GM21528 (cell line): ENCODE measurements around the gene FAM174A.

Experiments used
- ATAC-seq: cut with Tn5 transposase; IDR thresholded peaks from one replicate; pipeline ENCODE4 v1.9.1; 2021; ENCODE audit warnings: mild to moderate bottlenecking, moderate library complexity; ENCODE audit not compliant: unreplicated experiment, low FRiP score

The FAM174A gene

DNA sequence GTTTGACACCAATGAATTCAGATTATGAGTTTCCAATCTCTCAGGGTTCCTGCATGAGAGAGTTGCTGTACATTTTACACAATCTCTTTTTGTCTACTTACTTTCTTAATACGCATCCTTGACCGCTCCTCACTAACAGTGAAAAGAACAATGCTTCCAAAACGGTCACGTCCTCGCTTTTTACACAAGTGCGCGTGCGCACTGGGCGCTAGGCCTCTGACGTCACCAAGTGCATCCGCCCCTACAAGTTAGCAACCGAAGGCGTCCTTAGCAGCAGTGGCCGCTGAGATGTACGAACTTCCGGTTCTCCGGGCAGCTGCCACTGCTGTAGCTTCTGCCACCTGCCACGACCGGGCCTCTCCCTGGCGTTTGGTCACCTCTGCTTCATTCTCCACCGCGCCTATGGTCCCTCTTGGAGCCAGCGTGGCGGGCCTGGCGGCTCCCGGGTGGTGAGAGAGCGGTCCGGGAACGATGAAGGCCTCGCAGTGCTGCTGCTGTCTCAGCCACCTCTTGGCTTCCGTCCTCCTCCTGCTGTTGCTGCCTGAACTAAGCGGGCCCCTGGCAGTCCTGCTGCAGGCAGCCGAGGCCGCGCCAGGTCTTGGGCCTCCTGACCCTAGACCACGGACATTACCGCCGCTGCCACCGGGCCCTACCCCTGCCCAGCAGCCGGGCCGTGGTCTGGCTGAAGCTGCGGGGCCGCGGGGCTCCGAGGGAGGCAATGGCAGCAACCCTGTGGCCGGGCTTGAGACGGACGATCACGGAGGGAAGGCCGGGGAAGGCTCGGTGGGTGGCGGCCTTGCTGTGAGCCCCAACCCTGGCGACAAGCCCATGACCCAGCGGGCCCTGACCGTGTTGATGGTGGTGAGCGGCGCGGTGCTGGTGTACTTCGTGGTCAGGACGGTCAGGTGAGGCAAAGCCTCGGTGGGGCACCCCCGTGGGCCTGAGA is at the start of gene FAM174A:
Gene FAM174A, plus strand, starts transcription at position 315 of the 946 bp plus-strand sequence. Its CDS starts 157 bp downstream, at position 472.
- peak; percentile 99 for ATAC-seq

DNA sequence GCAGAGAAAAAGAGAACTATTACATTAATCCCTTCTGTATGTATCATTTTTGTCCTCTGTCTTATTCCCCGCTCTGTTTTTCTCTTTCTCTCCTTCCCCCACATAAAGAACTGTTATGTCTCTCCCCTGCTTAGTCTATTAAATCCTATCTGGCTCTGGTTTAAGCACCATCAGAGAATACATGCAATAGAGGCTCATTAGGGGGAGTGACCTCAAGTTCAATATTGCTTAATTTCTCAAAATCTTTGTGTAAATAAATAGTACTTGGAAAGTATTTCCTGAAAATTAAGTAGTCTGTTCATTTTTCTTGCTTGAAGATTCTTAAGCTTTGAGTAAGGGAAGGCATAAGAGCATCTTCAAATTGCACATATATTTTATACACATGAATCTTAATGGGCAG is 41.2 kb upstream of the FAM174A start:
- ATAC-seq, result no peak

DNA sequence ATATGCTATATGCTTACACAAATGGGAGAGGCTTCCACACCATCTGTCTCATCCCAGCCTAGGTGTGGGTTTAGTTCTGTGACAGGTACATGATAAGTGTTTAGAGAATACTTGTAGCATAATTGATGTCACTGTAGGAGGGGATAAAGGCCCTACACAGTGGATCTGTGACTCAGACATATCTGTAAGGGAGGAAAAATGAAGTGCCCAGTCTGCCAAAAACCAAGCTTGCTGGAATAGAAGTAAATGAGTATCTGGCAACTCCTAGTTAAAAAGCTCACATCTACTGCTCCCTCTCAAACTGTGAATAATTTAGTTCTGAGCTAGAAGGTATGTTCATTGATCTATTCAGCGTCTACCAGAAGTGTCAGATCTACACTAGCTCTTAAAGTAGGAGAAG is 38.9 kb upstream of the FAM174A start:
- no peak for ATAC-seq

DNA sequence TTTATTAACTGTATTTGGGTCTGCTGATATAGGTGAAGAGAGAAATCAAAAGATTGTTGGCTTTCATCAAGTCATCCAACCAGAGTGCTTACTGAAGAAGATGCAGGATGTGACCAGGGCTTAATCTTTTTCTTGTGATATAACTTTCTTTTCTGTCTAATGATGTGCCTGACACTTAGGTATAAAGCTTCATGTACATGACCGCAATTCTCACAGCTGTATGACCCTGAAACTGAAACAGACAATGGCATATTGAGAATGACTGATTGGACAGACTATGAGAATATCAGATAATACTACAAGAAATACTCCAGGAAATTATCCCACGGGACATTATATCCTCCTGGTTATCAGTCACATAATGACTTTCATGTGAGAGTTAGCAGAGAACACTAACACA is 32.5 kb upstream of the FAM174A start:
- no peak for ATAC-seq

DNA sequence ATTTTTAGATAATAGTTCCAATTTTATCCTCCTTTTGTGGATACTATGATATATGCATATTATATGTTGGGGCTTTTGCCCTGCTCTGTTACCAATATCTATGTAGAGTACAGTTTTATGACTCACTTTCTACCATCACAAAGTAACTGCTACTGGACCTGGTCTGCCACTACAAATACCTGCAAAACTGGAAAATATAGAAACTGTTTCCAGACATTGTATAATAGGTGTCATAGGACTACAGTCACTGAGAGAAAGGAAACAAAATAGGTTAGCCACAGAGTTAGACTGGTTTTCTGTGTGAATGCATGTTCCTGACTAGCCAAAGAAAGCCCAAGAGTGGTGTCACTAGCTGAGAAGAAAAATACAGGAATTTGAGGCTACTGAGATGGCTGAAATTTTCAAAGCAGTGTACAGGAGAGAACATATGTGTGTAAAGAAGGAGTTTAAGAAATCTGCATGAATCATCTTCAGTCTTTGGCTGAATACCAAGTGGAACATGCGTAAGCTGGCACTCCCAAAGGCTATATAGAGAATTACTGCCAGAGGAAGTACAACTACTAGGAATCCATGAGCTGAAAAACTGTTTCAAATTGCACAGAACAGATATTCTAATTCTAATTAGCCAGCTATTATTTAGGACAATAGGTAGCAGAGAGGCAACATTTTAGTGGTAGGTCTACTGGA is 29.0 kb upstream of the FAM174A start:
- no peak for ATAC-seq

DNA sequence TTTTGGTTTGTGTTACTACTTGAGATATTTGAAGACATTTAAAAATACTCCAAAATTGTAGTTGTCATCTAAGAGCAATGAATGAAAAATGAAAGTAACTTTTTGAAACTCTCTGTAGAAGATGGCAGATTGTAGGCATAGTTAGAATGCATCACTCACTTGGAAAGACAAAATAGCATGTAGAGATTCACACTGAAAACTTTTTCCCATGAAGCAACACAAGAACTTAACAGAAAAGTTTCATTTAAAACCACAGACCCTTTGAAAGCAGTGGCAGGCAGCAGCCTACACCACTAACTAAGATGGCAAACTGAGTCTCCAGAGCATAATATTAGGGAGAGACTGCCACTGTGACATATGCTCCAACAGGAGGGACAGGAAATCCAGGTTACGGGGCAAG is 18.9 kb upstream of the FAM174A start:
- peak; percentile 60 for ATAC-seq

DNA sequence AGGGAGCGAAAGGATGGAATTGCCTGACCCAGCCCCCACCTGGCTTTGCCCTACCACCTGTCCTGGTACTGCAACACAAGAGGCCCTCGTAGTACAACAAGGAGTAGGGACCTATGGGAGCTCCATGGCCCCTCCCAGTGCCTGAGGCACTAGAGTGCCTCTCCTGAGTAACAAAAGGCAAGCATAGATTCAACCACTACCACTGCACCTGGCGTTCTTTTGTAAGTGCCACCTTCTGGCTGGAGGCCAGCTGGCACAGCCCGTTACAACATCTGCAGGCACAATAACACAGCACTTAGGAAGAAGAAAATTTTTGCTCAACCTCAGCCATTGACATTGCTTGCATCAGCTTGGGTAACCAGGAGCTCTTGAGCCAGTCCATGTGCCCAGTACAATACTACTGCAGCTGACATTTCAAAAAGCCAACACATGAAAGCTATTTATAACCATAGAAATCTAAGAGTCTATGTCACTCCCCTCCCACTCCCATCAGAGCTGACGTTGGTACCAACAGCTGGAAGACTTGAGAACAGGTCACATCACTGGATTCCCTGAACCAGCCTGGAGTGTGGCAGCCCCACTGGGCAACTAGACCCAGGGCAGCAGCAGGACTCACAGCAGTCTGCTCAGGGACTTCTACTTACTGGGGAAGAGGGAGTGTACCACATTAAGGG is 17.7 kb upstream of the FAM174A start:
- no peak for ATAC-seq

DNA sequence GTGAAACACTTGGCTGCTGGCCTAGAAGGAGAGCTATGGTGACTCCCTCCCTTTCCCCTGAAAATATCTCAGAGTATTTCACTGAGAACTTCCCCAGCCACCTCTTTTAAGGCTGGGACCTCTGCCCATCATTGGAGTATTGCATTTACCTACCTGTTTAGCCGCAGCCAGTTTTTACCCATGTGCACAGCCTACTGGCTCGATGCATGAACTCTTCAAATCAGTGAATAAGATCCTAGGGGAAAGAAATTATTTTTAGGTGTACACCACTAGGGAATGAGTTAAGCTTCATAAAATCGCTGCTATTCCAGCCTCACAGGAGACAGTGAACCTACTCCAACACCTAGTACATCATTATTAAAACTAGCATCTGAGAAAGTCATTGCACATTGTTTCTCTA is 16.8 kb upstream of the FAM174A start:
- no peak for ATAC-seq

DNA sequence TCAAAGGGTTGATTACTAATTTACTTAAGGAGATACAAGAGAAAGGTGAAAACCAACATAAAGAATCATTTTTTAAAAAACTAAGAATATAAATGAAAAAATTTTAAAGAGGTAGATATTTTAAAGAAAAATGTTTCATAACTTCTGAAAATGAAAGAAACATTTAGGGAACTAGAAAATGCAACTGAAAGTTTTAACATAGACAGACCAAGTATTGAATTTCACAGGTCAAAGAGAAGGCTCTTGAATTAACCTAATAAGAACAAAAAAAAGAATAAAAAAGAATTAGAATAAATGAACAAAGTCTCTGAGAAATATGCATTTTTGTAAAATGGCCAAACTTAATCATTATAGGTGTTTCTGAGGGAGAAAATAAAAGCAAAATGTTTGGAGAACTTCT is 16.1 kb upstream of the FAM174A start:
- peak; percentile 59 for ATAC-seq

DNA sequence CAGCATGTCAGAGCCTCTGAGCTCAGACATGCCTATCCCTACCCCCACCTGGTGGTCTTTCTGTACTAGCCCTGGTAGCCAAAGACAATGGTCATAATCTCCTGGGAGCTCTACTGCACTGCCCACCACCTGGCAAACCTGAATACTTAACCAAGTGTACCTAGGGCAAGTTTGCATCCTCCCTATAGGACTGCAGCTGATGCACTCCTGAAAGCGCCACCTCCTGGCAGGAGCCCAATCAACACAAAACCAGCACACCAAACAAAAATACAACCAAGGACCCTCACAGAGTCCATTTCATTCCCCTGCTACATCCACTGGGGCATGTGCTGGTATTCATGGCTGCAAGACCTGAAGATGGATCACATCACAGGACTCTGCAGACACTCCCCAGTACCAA is 14.8 kb upstream of the FAM174A start:
- ATAC-seq, result no peak

DNA sequence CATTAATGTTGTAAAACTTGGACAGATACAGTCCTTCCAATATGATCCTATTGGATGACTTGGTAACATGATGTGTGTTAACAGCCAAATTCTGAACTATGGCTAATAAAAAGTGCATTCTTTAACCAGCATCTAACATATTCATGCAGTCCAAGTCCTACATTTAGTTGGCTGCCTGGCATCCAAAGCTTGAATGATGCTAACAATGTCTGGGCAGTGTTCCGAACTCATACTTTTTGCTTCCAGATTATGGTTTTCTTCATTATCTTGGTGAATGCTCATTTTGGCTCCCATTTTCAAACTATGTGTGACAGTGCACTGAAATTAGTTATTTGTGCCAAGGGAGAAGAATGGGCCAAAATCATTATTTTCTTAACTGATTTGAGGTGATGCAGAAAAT is 2.8 kb downstream of the FAM174A start:
- ATAC-seq, result no peak

DNA sequence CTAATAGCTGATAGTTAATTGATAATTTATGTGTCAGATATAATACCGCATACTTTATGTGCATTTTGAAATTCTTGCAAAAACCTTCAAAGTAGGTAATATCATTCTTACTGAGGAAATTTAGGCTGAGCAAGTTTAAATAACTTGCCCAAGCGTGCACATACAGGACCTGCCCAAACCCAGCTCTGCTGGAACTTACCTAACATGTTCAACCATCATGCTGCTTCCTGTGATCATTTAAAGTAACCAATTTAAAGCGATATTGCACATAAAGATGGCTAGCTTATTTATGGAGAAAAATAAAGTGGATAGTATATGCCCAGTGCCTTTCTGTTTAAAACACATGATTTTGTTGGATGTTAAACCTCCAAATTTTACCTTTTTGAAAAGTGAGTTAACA is 4.3 kb downstream of the FAM174A start:
- no peak for ATAC-seq

DNA sequence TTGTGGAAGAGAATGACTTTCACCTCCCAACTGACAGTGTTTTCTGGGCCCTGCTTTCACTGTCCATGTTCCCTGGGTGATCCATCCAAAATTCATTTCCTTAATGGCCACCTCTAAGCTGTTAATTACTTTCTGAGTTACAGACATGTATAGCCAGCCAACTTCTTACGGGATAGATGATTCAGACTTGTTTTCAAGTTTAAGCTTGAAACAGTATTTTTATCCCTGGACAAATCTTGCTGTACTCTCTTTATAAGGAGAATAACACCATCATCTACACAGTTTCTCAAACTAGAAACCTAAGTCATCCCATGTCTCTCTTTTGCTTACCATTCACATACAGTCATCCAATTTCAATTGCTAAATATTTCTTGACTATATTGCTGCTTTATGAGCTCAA is 6.9 kb downstream of the FAM174A start:
- no peak for ATAC-seq

DNA sequence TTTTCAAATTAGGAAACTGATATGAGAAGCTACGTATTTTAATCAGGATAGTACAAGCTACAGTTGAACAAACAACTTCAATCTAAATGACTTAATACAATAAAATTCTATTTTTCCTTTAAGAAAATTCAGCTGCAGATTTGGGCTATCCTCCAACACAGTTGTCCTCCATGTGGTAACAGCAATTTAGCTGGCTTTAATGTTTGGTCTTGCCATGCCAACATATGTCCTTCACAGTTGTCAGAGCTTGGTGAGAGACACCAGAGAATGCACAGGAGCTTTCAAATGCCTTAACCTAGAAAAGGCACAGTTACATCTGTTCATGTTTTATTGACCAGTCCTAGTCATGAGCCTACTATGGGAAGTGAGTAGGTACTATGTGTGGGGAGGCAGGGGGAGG is 10.8 kb downstream of the FAM174A start:
- no peak for ATAC-seq

DNA sequence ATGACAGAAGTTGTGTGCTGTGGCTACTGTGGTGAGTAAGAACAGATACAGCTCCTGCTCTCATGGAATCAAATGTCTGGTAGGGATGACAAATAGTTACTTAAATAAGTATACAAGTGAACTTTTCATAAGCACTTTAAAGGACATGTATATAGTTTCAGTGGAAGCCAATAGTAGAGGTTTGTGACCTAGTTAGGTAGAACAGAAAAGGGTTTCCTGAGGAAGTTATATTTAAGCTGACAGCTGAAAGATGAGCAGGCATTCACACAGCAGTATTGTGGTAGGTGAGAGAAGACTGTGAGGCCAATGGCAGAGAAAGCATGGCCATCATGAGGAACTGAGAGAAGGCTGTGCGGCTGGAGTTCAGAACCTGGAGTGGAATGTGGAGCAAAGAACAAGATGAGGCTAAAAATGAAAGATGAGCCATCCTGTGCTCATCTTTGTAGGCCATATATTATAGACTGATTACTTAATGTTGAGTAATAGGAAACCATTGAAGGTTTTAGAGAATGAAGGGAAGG is 15.4 kb downstream of the FAM174A start:
- peak; percentile 97 for ATAC-seq

DNA sequence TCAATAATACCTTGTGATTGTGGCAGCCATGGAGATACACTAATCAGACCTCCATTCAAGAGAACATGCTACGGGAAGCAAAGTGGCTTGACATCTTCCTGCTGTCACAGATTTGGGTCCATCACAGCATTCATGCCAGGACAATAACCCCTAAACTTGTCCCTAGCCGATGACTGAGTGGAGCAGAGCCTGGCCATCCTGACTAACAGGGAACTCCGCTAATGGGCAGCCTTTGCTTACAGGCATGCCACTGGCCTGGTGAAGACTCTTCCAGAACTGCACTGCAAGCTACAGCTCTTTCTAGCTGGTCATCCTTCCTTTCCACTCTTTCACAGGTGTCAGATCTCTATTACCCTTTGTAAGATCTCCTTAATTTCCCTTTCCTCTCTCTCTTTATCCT is 16.0 kb downstream of the FAM174A start:
- ATAC-seq, result peak; percentile 10

DNA sequence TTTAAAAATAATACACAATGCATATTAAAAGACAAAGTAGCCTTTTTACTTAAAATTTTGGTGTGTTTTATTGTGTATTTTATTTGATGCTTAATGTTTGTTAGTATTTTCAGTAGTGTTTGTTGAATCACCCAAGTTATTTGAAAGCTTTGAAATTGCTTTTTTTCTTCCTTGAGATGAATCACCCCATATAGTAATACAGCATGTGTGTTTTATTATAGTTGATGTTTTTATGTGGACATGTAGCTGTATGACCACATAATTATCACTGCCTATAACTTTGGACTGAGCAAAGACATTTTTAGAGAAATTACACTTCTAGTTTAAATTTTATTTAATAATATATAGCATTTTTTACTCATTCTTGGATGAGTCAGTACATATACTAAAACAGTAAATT is 18.0 kb downstream of the FAM174A start:
- no peak for ATAC-seq

DNA sequence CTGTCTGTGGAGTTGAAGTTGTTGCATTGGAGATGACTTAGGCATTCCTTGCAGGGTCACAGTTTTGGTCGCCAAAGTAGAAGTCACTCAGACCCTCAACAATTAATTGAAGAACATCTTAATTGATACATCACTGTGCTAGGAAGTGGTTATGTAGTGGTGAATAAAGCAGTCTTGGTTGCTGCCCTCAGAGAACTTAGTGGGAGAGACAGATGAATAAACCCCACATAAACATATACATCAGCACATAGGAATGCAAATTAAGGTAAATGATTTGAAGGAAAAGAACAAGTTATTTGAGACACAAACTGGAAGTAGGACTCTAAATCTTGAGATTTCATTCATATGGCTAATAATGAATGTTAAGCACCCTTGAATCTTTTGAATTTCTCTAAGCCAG is 25.7 kb downstream of the FAM174A start:
- no peak for ATAC-seq

DNA sequence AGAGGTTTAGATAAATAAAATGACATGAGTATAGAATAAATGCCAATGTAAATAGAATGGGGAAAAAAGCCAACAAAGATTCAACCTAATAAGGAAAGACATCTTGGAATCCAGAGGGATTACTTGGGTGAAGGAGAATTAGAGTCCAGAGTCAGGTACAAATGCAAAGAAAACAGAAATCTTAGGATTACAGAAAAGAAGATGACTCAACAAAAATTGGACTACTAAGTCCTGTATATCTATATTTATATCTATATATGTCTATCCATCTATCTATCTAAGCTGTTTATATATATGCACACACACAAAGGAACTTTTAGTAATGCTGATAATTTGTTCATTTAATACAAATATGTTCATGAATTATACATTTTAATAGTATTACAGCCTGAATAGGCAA is 27.6 kb downstream of the FAM174A start:
- ATAC-seq, result no peak

DNA sequence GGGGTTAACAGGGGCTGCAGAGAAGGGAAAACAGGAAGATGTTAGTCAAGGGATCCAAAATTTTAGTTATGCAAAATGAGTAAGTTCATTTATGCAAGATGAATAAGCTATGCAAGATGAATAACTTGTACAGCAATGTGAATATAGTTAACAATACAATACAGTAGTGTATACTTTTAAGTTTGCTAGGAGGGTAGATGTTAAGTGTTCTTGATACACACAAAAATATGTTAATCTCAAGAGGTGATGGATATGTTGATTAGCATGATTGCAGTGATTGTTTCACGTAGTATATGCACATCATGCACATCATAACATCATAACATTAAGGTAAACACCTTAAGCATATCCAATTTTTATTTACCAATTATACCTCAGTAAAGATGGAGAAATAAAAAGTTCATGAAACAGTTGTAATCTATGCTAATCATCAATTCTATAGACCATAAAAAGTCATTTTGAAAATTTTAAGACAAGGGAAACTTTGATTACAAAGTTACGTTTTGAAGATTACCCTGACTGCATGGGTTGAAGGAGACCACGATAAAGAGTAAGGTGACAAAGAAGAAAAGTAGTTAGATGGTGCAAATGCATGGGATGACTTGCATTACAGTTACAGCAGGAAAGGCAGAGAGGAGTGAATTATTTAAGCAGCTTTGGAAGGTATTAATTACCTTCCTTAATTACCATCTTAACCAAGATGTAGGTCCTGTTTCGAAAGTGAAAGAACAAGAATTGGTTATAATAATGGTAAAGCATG is 31.4 kb downstream of the FAM174A start:
- no peak for ATAC-seq
